Dedifferentiated amniotic fluid mesenchymal stem cell (primary cell): Measurements from ENCODE around the gene MCEE.
A peak's percentile ranks its signal among the peaks of the same experiment; 100 is the strongest.

Experiments
- DNase-seq: peaks from one replicate; pipeline ENCODE4 v3.0.0-alpha.2; 2016; ENCODE audit errors: extremely low spot score

MCEE gene

GRCh38 chr2:71082402-71083252 lies 47.4 kb downstream of the MCEE start:
- DNase-seq = no peak

GRCh38 chr2:71078624-71079023 lies 51.4 kb downstream of the MCEE start:
- DNase-seq = no peak

GRCh38 chr2:71074893-71075395 lies 55.1 kb downstream of the MCEE start:
- DNase-seq = no peak

GRCh38 chr2:71073475-71073874 lies 56.6 kb downstream of the MCEE start:
- DNase-seq = no peak

GRCh38 chr2:71072492-71072891 lies 57.5 kb downstream of the MCEE start:
- no peak for DNase-seq

GRCh38 chr2:71071681-71072398 lies 58.2 kb downstream of the MCEE start:
- no peak for DNase-seq

- no peak for DNase-seq
Observed at GRCh38 chr2:71070294-71071093, 59.5 kb downstream of the MCEE start.

- no peak for DNase-seq
Observed at GRCh38 chr2:71069376-71069775, 60.7 kb downstream of the MCEE start.

- DNase-seq = peak; percentile 85
Observed at GRCh38 chr2:71068218-71069035, 61.6 kb downstream of the MCEE start, which contains the start of gene NAGK. TSS of gene NAGK (plus strand) at chr2:71068648. CDS start at chr2:71068684, 36 bp downstream.

- DNase-seq = no peak
Observed at GRCh38 chr2:71067567-71068217, 62.3 kb downstream of the MCEE start.

- no peak for DNase-seq
Observed at GRCh38 chr2:71066856-71067255, 63.2 kb downstream of the MCEE start.

- DNase-seq = no peak
Observed at GRCh38 chr2:71064754-71065621, 65.0 kb downstream of the MCEE start.

- DNase-seq = no peak
Observed at GRCh38 chr2:71064110-71064611, 65.9 kb downstream of the MCEE start.

GRCh38 chr2:71063216-71063615 lies 66.8 kb downstream of the MCEE start:
- DNase-seq = no peak

GRCh38 chr2:71060871-71061270 lies 69.2 kb downstream of the MCEE start:
- DNase-seq = no peak

- DNase-seq = no peak
Observed at GRCh38 chr2:71060211-71060610, 69.8 kb downstream of the MCEE start.
